C4-2B (cell line): ENCODE results near the gene CFAP99.

Experiments used
- H3K27ac ChIP-seq: fragments of 450-650 bp; 2 replicates; pipeline ENCODE4 v1.5.1; 2017
- ZFX ChIP-seq: fragments of 450-650 bp; IDR thresholded peaks from 2 replicates; pipeline ENCODE4 v1.6.1; 2017
- TF ChIP-seq, protein P1 (sequence below): fragments of 450-650 bp; conservative IDR thresholded peaks from 2 replicates; pipeline ENCODE4 v1.5.1; 2017; ENCODE audit warnings: mild to moderate bottlenecking

CFAP99 gene

GRCh38 chr4:2441393-2442174, 22.8 kb downstream of the CFAP99 start:
- no peak overlapping the region for H3K27ac ChIP-seq
- no peak for TF ChIP-seq ZFX
- TF ChIP-seq, protein P1, sequence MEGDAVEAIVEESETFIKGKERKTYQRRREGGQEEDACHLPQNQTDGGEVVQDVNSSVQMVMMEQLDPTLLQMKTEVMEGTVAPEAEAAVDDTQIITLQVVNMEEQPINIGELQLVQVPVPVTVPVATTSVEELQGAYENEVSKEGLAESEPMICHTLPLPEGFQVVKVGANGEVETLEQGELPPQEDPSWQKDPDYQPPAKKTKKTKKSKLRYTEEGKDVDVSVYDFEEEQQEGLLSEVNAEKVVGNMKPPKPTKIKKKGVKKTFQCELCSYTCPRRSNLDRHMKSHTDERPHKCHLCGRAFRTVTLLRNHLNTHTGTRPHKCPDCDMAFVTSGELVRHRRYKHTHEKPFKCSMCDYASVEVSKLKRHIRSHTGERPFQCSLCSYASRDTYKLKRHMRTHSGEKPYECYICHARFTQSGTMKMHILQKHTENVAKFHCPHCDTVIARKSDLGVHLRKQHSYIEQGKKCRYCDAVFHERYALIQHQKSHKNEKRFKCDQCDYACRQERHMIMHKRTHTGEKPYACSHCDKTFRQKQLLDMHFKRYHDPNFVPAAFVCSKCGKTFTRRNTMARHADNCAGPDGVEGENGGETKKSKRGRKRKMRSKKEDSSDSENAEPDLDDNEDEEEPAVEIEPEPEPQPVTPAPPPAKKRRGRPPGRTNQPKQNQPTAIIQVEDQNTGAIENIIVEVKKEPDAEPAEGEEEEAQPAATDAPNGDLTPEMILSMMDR = peak; percentile 78

- TF ChIP-seq ZFX = no peak
- TF ChIP-seq, protein P1 = no peak
- H3K27ac ChIP-seq = no peak overlapping the region
Measured at GRCh38 chr4:2442175-2442993, 23.6 kb downstream of the CFAP99 start.

DNA sequence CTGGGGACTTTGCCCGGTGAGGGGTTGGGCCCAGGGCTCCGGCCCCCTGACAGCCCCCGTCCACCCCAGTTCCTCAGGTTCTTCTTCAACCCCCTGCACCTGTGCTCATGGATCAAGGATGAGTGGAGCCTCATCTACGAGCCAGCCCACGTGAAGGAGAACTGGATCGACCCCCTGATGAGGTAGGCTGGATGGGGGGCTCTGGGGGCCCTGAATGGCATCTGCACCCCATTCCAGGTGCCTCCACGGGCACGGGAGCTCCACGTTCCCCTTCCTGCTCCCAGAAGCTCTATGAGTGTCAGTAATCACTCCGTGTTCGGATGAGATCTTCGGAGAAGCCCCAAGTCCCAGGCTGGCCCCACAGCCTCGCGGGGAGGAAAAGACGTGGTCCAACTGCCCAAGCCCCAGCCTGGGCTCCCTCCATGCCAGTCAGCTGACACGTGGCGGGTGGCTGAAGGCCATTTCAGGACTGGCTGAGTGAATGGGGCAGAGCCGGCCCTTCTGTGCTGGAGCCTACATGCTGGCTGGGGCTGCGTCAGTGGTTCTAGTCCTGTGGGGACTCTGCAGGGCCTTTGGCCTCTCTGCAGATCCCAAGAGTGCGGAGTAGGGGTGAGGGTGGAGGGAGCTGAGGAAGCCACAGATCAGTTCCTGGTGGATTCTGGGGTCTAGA, 24.4 kb downstream of the CFAP99 start:
- TF ChIP-seq, protein P1 = no peak
- TF ChIP-seq ZFX = no peak
- H3K27ac ChIP-seq = no peak overlapping the region

DNA sequence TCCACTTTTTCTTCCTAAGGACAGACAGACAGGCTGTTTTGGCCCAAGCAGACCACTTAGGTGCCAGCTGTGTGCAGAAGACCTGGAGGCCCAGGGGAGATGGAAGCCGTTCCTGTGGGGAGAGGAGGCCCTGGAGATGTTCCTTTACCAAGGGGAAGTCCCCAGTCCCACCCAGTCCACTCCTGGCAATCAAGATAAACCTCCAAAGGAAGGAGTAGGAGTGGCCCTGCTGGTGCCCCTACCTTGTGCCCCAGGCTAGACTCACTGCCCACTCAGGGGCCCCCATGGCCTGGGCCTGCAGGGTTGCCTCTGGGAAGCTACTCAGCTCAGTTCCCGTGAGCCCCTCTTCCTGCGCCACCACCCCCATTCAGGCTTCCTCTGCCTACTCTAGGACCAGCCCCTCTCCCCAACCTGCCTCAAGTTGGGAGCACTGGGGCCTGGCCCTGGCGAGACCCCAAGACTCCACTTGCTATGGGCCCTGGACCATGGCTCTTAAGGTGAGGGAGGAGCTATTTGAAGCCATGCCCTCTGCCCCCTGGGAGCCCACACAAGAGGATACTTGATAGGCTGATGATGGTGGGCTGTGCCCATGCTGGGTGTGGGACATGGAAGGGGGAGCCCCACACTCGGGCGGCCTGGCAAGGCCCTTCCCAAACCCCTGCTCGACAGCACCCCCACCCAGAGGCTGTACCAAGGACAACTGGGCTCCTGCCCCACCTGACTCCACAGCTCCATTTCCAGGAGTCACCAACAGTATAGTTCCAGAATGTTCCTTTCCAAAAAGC, 25.4 kb downstream of the CFAP99 start:
- no peak for TF ChIP-seq ZFX
- TF ChIP-seq, protein P1 = no peak
- no peak overlapping the region for H3K27ac ChIP-seq

DNA sequence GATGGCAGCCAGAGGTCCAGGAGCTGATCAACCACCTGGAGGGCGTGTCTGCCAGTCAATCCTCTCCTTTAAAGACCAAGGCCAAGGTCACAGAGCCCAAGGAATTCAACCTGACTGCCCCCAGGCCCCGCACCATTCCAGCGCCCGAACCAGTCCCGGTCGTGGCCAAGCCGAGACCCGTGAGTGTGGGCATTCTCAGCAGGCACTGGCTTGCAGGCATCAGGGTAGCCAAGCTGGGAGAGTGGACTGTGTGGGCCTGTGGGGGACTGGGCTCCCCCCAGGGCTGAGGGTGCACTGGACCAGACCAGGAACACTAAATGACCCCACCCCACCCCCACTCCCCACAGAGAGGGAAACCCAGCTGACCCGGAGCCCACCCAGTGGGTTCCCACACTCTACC, 26.4 kb downstream of the CFAP99 start:
- H3K27ac ChIP-seq = no peak overlapping the region
- no peak for TF ChIP-seq ZFX
- TF ChIP-seq, protein P1 = no peak

- TF ChIP-seq, protein P1 = no peak
- TF ChIP-seq ZFX = no peak
- H3K27ac ChIP-seq = no peak overlapping the region
Measured at GRCh38 chr4:2445571-2445970, 26.8 kb downstream of the CFAP99 start.
